ENCODE data around the gene ZNF423. TPM values are rescaled to one million over a fixed set of nuclear protein-coding genes. Genes with fewer than 3 reads are reported as not detected.

The ZNF423 gene
- total RNA-seq, 1 experiment from 2014 or later, result 43.6 TPM

GRCh38 chr16:49469930-49470451 lies 385.9 kb downstream of the ZNF423 start:
- H3K27me3 ChIP-seq (ENCODE audit: control insufficient read depth, insufficient read depth, low read length), result peaks cover 10% of the 10 kb centered on the region
- no peak for DNase-seq
- H3K36me3 ChIP-seq (replicated peaks; ENCODE audit: control insufficient read depth, insufficient read depth, low read length), result no peaks in the 10 kb centered on the region

DNA sequence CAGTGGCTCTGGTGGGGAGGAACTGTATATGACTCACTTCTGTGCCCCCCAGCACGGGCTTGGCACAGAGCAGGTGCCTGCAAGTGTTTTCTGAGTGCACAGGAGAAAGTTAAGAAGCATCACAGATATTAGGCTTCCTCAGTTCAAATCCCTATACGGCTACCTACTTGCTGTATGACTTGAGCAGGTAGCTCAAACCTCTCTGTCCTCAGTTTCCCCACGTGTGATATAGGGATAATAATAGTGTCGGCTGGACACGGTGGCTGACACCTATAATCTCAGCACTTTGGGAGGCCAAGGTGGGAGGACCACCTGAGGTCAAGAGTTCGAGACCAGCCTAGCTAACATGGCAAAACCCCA lies 386.6 kb downstream of the ZNF423 start:
- H3K27me3 ChIP-seq (ENCODE audit: control insufficient read depth, insufficient read depth, low read length), result peaks cover 11% of the 10 kb centered on the region
- no peak for DNase-seq
- no peak overlapping the region for H3K4me3 ChIP-seq (ENCODE audit: insufficient read depth, low read depth, low read length)
- no peaks in the 10 kb centered on the region for H3K36me3 ChIP-seq (replicated peaks; ENCODE audit: control insufficient read depth, insufficient read depth, low read length)

More at GRCh38 chr16:49469930-49470451, 385.9 kb downstream of the ZNF423 start:
- H3K4me3 ChIP-seq (ENCODE audit: insufficient read depth, low read depth, low read length), result no peak overlapping the region

DNA sequence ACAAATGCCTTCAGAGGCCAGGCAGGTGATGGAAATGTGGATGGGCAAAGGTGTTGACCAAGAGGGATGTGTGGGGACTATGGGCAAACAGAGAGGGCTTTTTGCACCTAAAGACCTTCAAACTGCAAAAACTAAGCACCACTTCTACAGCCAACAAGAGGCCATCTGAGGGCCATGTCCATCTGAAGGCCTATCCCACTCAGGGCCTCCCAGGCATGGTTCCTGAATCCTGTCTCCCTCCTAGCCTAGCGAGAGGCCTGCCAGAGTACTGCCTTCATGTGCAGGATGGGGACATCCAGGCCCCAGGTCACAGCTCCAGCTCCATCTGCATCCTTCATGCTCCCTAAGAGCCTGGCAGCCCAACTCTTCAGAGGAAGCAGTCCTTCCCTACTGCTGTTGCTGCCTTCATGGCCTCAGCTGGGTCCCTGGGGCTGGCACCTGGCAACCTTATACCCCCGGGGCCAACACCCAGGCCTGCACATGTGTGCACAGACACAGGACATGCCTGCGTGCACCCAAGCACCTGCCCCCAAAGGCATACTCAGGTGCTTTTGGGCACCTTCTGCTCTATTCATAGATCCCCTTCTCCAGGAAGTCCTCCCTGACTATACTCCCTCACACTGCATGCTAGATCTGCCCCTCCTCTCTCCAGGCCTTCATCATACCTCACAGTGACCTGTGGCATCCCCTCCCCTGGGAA lies 387.2 kb downstream of the ZNF423 start:
- peak; percentile 14 for DNase-seq
- H3K27me3 ChIP-seq (ENCODE audit: control insufficient read depth, insufficient read depth, low read length), result peaks cover 11% of the 10 kb centered on the region
- no peaks in the 10 kb centered on the region for H3K36me3 ChIP-seq (replicated peaks; ENCODE audit: control insufficient read depth, insufficient read depth, low read length)
- no peak overlapping the region for H3K4me3 ChIP-seq (ENCODE audit: insufficient read depth, low read depth, low read length)

GRCh38 chr16:49467540-49468372 lies 388.2 kb downstream of the ZNF423 start:
- peak; percentile 17 for DNase-seq

GRCh38 chr16:49466881-49467280 lies 389.0 kb downstream of the ZNF423 start:
- Histone ChIP-seq H3K36me3 (replicated peaks; ENCODE audit: control insufficient read depth, insufficient read depth, low read length) (no peaks in the 10 kb centered on the region), H3K27me3 (ENCODE audit: control insufficient read depth, insufficient read depth, low read length) (peaks cover 11% of the 10 kb centered on the region), H3K4me3 (ENCODE audit: insufficient read depth, low read depth, low read length) (no peak overlapping the region)
- DNase-seq, result peak; percentile 9

More at GRCh38 chr16:49467540-49468372, 388.2 kb downstream of the ZNF423 start:
- peaks cover 11% of the 10 kb centered on the region for H3K27me3 ChIP-seq (ENCODE audit: control insufficient read depth, insufficient read depth, low read length)
- H3K36me3 ChIP-seq (replicated peaks; ENCODE audit: control insufficient read depth, insufficient read depth, low read length), result no peaks in the 10 kb centered on the region
- no peak overlapping the region for H3K4me3 ChIP-seq (ENCODE audit: insufficient read depth, low read depth, low read length)

DNA sequence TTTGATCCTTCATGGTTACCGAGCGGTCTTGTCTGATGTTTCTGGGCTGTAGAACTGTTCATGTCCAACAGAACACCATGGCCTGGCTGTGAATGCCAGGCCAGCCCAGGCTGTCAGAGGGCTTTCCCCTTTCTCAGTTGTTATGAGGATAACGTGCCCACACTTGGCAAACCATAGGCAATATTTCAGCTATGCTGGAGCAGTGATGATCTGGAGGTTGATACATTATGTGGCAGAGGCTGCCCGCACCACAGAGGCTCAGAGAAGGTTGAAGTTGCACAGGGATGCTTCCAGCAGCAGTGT lies 389.4 kb downstream of the ZNF423 start:
- peaks cover 11% of the 10 kb centered on the region for H3K27me3 ChIP-seq (ENCODE audit: control insufficient read depth, insufficient read depth, low read length)
- H3K4me3 ChIP-seq (ENCODE audit: insufficient read depth, low read depth, low read length), result no peak overlapping the region
- no peaks in the 10 kb centered on the region for H3K36me3 ChIP-seq (replicated peaks; ENCODE audit: control insufficient read depth, insufficient read depth, low read length)
- peak; percentile 8 for DNase-seq

GRCh38 chr16:49465661-49466528 lies 390.0 kb downstream of the ZNF423 start:
- peak; percentile 25 for DNase-seq
- Histone ChIP-seq H3K36me3 (replicated peaks; ENCODE audit: control insufficient read depth, insufficient read depth, low read length) (no peaks in the 10 kb centered on the region), H3K4me3 (ENCODE audit: insufficient read depth, low read depth, low read length) (no peak overlapping the region)

GRCh38 chr16:49464877-49465504 lies 390.9 kb downstream of the ZNF423 start:
- peaks cover 11% of the 10 kb centered on the region for H3K27me3 ChIP-seq (ENCODE audit: control insufficient read depth, insufficient read depth, low read length)
- peak overlapping the region; percentile 59 for H3K4me3 ChIP-seq (ENCODE audit: insufficient read depth, low read depth, low read length)
- DNase-seq, result peak; percentile 95
- no peaks in the 10 kb centered on the region for H3K36me3 ChIP-seq (replicated peaks; ENCODE audit: control insufficient read depth, insufficient read depth, low read length)

More at GRCh38 chr16:49465661-49466528, 390.0 kb downstream of the ZNF423 start:
- peaks cover 11% of the 10 kb centered on the region for H3K27me3 ChIP-seq (ENCODE audit: control insufficient read depth, insufficient read depth, low read length)

GRCh38 chr16:49464093-49464492 lies 391.8 kb downstream of the ZNF423 start:
- peaks cover 11% of the 10 kb centered on the region for H3K27me3 ChIP-seq (ENCODE audit: control insufficient read depth, insufficient read depth, low read length)
- no peak overlapping the region for H3K4me3 ChIP-seq (ENCODE audit: insufficient read depth, low read depth, low read length)
- peak; percentile 27 for DNase-seq
- no peaks in the 10 kb centered on the region for H3K36me3 ChIP-seq (replicated peaks; ENCODE audit: control insufficient read depth, insufficient read depth, low read length)

DNA sequence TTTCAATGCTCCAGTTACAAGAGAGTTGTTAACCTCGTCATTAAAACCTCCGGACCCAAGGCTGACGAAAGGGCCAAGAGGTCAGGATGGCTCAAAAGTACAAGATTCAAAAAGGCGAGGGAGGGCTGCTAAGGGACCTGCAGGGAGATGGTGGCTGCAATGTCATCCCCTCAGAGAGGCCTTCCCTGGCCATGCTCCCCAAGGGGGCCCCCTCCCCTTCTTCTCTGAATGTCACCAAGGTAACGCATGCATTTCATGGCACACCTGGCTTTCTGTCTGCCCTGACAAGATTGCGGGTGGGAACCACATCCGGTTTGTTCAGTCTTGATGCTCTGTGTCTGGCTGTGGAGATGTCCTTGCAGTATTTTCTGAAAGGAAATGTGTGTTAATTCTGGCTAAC lies 392.4 kb downstream of the ZNF423 start:
- peaks cover 11% of the 10 kb centered on the region for H3K27me3 ChIP-seq (ENCODE audit: control insufficient read depth, insufficient read depth, low read length)
- H3K36me3 ChIP-seq (replicated peaks; ENCODE audit: control insufficient read depth, insufficient read depth, low read length), result no peaks in the 10 kb centered on the region
- DNase-seq, result peak; percentile 34
- H3K4me3 ChIP-seq (ENCODE audit: insufficient read depth, low read depth, low read length), result no peak overlapping the region

GRCh38 chr16:49462989-49463371 lies 392.9 kb downstream of the ZNF423 start:
- Histone ChIP-seq H3K4me3 (ENCODE audit: insufficient read depth, low read depth, low read length) (no peak overlapping the region), H3K36me3 (replicated peaks; ENCODE audit: control insufficient read depth, insufficient read depth, low read length) (no peaks in the 10 kb centered on the region), H3K27me3 (ENCODE audit: control insufficient read depth, insufficient read depth, low read length) (peaks cover 11% of the 10 kb centered on the region)
- DNase-seq, result peak; percentile 43

DNA sequence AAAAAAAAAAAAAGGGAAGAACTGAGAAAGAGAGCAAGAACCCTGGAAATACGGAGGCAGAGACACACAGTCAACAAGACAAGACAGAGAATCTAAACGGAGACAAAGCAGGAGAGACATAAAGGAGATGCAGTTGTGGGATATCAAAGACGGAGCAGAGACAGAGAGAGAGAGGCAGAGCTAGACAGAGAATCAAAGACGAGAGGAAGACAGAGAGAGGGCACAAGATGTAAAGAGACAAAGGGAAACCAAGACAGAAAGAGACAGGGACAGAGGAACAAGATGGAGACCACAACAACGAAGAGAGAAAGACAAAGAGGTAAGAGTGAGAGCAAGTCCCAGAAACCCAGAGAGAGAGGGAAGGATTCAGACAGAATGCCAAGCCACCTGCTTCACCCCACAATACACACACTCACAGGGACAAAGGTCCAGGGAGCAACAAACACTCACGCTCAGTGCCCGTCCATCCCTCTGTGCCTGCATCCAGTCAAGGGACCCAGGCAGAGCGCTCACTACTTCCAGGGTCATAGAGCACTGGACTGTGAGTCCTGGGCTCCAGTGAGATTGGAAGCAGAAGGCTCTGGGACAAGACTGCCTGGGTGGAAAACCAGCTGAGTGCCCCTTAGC lies 393.4 kb downstream of the ZNF423 start:
- peak; percentile 18 for DNase-seq
- Histone ChIP-seq H3K27me3 (ENCODE audit: control insufficient read depth, insufficient read depth, low read length) (peaks cover 11% of the 10 kb centered on the region), H3K36me3 (replicated peaks; ENCODE audit: control insufficient read depth, insufficient read depth, low read length) (no peaks in the 10 kb centered on the region), H3K4me3 (ENCODE audit: insufficient read depth, low read depth, low read length) (no peak overlapping the region)

- H3K4me3 ChIP-seq (ENCODE audit: insufficient read depth, low read depth, low read length), result no peak overlapping the region
- H3K36me3 ChIP-seq (replicated peaks; ENCODE audit: control insufficient read depth, insufficient read depth, low read length), result no peaks in the 10 kb centered on the region
- H3K27me3 ChIP-seq (ENCODE audit: control insufficient read depth, insufficient read depth, low read length), result peaks cover 11% of the 10 kb centered on the region
- peak; percentile 33 for DNase-seq
Observed at GRCh38 chr16:49461517-49461951, 394.4 kb downstream of the ZNF423 start.

All from H7 (cell line).